Dermis blood vessel endothelial cell (primary cell): ENCODE measurements around the gene DTNBP1. TPM values are rescaled to one million over a fixed set of nuclear protein-coding genes. Genes with fewer than 3 reads are reported as not detected.
"Not testable (repeated sequence)": the region's sequence is repeated elsewhere in the genome, so short reads cannot be mapped to it uniquely, and the experiment has no call there.

Experiments
- DNase-seq: peaks from one replicate; pipeline ENCODE4 v3.0.0; 2010
- total RNA-seq: library from RNA; depleted of rRNA; stranded (reverse); fragments of >200 nt; gene quantifications from 2 replicates; pipeline ENCODE4 v1.2.3, GENCODE V29; 2014

The DTNBP1 gene
- total RNA-seq, 1 donor from 2014 or later: 13.6 TPM

DNA sequence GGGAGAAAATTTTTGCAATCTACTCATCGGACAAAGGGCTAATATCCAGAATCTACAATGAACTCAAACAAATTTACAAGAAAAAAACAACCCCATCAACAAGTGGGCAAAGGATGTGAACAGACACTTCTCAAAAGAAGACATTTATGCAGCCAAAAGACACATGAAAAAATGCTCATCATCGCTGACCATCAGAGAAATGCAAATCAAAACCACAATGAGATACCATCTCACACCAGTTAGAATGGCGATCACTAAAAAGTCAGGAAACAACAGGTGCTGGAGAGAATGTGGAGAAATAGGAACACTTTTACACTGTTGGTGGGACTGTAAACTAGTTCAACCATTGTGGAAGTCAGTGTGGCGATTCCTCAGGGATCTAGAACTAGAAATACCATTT lies 4.1 kb upstream of the DTNBP1 start:
- DNase-seq: not testable (repeated sequence)

DNA sequence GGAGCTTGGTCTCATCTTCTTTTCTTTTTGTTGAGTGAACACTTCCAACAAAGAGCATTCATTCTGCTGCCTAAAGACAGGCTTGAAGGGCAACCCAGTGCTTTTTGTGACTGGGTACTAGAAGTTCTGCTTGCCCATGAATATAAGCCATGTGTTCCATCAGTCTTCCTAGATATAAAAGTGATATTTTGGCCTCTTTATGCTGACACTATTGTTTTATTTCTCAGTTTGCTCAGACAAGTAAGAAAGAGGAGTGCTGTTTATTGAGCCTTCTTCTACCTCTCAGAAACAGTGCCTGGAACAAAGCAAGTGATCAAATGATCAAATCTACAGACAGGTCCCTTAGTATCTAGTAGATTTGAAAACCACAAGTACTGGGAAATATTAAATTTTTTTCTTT lies 2.4 kb upstream of the DTNBP1 start:
- no peak for DNase-seq

DNA sequence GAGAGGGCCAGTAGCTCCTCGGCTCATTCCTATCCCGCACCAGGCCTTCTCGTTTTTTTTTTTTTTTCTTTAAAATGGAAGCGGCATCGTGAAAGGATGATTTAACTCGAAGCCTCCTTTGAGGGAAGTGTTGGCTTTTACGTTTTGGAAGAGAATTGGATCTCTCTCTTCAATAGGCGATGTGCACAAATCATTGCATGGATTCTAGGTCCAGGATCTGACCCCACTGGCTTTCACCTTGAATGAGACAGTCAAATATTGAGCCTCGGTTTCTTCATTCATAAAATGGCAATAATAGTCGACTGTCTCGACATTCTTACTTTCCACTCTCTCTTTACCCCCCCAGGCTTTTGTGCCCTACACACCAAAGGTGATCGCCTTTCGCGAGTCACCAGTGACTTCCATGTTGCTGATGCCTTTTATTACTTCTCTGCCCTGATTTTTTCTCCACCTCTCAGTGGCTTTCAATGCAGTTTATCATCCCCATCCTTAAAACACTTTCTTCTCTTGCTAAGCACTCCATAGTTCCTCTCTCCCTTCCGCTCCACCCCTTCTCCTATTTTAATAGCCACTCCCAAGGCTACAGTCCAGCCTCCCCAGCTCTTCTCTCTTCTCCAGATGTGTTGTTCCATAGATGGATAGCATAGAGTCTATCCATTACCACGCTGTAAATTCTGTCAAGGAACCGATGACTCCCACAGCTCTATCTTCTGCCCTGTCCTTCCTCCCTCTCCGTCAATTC lies 473 bp upstream of the DTNBP1 start:
- no peak for DNase-seq

DNA sequence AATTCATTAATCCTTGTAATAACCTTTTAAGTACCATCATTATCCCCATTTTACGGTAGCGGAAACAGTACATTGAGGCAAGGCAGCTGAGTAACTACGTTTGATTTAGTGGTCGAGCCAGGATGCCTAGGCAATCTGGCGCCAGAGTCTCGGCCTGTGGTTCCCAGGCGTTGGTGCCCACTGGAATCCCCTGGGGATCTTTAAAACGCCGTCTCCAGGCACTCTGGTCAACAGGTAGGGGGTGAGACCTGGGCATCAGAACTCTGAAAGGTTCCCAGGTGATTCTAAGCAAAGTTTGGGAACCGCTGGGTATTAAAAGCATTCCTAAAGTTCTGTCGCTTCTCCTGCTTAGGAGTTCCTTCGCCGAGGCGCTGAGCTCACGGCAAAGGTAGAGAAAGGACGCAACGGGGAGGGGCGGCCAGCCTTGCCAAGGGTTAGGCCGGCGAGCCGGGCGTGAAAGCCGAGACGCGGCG lies 939 bp downstream of the DTNBP1 start:
- DNase-seq: peak; percentile 11

DNA sequence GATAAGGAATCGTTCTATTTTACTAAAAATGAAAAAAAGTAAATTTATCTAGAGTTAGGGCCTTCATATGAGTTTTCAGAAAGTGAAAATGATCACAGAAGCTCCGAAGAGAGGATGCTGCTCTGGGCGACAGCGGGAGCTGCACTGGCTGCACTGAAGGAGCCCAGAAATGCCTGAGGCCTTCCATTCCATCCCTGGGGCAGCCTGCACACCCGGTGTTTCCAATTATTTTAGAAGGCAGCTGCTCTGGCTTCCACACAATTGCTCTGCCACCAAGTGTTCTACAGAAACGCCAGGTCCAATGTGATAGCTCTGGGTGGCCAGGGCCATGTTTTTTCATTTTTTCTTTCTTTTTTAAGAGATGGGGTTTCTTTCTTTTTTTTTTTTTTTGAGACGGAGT lies 3.6 kb downstream of the DTNBP1 start:
- no peak for DNase-seq

DNA sequence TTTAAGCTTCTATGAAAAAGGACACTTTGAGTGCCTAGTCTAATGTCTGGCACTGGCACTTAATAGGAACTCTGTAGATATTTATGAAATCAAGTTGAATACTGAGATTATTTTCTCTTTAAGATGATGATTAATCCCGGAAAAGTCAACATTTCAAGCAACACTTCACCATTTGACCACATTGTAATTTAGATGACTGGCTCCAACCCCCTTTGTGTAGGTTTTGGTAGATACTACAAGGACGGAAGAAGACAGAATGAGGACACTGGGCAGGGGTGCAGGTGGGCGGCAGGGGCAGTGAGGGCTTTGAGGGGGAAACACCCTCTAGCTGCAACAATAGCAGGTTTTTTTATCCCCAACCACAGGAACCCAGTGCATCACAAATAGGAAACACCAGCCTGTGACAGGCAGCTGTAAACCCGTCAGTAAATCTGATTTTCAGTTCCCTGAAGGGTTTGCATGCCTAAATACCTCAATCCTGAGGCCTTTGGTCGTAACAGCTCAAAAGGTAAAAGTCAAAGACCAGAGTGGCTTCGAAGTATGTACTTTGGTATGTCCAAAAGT lies 4.6 kb downstream of the DTNBP1 start:
- no peak for DNase-seq

DNA sequence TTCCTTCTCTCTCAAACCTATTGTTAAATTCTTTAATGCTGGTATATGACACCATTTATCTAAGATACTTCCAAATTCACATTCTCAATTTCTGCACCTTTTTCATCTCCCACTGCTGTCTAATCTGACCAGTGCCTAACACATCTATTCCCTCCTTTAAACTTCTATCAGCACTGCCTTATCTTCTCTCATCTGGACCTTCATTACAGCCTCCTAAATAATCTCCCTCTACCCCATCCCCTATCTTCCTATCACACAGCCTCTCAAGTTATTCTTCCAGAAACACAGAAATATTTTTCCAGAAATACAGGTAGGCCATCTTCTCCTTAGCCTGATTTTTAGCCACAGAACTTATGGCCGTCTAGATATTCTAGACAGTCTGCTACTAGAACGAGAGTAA lies 5.5 kb downstream of the DTNBP1 start:
- DNase-seq: no peak

DNA sequence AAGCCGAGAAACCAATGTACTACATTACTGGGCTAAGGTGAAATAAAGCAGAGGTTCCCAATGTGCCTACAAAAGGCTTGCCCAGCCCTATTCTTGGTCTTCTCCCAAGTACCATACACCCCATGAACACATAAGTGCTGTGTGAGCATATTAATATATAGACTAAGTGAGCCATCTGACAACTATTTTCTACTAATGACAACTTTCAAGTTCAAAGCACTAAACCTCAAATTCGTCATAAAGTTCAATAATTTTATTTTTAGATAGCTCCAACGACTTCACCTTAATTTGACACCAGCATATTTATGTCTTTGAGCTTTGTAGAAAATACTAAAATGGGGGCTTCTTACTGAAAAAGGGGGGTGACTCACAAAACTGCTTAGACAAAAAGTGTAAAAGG lies 6.7 kb downstream of the DTNBP1 start:
- no peak for DNase-seq

DNA sequence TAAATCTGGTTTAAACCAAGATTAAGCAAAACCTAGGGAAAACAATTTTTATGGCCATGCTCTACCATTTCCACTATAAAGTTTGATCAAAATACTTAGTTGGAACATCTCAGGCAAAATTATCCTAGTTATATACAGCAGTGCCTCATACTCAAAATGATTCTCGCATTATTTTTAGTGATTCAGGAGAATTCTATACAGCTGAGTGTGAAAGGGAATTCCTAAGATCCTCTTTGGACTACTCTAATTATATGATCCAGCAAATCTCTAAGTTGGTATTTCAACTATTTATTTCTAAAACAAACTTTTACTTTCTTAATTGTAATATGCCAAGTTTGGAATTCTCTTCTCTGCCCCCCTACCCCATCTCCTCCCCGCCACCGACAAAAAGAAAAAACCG lies 8.6 kb downstream of the DTNBP1 start:
- DNase-seq: no peak

DNA sequence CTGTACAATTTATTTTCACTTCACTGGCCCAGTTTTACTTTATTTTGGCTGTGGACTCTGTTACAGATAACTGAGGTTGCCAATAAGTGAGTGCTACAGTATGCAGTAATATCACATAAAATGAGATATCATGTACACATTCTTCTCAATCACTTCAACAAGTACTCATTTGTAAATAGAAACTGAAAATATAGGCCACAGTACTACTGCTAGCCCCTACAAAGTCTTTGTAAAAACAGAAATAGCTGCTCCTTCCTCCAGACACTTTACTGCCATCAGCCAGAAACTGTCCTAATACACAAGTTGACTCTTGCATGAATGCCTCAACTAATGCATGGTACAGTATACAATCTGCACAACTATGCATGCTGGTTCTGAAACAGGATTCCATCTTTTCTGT lies 9.2 kb downstream of the DTNBP1 start:
- DNase-seq: no peak

DNA sequence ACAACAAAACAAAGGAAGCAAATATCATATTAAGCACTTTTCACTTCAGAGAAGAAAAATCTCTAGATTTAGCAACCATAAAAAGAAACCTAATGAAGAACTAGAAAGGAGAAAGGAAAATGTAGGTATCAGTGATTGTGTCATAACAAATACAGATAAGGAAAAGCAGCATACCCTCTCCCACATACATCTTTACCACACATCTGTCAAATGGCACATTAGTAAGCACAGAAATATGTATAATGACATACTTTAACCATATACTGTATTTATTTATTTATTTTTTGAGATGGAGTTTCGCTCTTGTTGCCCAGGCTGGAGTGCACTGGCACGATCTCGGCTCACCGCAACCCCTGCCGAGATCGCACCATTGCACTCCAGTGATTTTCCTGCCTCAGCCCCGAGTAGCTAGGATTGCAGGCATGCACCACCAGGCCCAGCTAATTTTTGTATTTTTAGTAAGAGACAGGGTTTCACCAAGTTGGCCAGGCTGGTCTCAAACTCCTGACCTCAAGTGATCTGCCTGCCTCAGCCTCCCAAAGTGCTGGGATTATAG lies 12.7 kb downstream of the DTNBP1 start:
- DNase-seq: not testable (repeated sequence)

DNA sequence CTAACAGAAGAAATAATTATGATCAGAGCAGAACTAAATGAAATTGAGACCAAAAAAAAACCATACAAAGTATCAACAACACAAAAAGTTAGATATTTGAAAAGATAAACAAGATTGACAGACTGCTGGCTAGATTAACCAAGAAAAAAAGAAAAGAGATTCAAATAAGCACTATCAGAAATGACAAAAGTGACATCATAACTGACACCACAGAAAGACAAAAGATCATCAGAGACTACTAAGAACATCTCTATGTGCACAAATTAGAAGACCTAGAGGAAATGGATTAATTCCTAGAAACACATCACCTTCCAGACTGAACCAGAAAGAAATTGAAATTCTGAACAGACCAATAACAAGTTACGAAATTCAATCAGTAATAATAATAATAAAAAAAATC lies 17.9 kb downstream of the DTNBP1 start:
- no peak for DNase-seq

DNA sequence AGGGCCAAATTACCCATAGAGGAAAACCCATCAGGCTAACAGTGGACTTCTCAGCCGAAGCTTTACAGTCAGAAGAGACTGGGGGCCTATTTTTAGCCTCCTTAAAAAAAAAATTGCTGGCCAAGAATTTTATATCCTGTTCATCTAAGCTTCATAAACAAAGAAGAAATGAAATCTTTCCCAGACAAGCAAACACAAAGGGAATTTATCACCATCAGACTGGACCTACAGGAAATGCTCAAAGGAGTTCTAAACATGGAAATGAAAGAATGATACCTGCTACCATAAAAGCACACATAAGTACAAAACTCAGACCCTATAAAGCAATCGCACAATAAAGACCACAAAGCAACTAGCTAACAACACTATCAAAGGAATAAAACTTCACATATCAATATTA lies 19.3 kb downstream of the DTNBP1 start:
- no peak for DNase-seq

DNA sequence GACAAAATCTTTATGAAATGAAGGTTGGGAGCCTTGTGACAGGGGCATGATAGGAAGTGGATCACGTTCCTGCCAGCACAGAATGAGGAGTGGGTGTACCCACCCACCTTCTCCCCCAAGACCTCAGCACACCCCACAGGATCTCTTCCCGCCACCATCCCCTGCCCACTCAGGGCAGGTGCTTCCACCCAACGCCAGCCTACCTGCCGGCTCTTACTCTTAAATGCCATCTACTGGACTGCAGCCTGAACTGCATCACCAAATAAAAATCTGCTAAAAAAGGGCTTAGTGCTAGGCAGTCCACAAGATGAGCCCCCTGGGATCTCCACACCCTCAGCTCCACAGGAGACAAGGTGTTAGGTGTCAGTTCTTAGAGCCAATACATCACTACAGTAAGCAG lies 20.6 kb downstream of the DTNBP1 start:
- DNase-seq: peak; percentile 13

DNA sequence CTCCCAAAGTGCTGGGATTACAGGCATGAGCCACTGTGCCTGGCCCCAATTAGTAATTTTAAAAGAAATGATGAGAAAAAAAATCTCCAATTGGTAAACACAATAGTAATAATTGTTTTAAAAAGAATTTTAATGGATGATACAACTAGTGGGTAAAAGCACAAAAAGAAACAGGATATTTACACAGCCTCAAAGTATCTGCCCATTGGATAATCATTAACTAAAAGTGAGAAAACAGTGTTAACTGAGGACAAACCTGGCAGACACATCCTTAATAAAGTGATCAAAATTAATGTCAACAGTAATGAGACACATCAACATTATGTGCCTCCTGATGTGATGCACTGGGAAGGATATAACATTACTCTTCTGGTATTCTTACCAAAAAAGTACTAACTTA lies 24.5 kb downstream of the DTNBP1 start:
- no peak for DNase-seq

DNA sequence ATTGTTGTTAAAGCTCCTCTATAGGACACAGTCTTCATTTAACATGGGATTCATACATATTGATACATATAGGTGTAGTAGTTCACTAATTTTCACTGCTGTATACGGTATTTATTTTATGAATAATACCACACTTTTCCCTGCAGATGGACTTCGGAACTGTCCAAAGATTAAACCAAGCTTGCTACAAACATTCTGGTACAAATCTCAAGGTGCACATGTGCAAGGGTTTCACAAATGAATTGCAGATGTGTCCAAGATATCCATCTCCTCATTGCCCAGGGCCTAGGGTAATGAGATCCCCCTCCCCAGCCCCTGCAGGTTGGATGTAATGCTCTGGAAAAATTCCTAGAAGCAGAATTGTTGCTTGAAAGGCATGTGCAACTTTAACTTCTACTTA lies 31.4 kb downstream of the DTNBP1 start:
- no peak for DNase-seq

DNA sequence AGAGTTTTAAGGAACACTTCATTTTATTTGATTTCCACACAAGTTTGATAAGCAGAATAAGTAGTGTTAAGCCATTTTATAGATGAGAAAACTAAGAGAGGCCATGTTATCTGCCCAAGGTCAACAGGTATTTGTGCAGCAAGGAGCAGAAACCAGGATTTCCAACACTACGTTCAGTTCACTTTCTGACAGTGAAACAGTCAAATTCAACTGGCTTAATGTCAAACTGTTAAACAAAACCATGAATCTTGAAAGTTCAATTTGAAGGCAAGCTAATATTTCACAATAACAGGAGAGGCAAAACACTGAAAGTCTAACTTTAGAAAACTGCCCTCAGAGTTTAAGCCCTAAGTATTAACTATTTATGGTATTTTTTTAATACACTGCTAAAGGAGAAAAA lies 32.6 kb downstream of the DTNBP1 start:
- DNase-seq: no peak

DNA sequence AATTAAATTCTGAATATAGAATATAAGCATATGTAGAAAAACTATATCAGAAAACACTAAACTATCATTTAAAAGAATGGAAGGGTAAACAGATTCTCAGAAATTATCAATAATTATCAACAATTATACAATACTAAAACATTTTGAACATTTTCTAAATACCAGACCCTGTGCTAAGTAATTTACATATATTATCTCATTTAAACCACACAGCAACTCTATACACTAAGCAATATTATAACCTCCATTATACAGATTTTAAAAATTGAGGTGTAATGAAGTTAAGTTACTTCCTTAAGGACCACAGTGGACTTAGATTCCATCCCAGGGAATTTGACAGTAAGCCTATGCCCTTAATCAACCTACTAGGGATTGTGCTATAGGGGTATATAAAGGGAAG lies 33.3 kb downstream of the DTNBP1 start:
- DNase-seq: no peak

DNA sequence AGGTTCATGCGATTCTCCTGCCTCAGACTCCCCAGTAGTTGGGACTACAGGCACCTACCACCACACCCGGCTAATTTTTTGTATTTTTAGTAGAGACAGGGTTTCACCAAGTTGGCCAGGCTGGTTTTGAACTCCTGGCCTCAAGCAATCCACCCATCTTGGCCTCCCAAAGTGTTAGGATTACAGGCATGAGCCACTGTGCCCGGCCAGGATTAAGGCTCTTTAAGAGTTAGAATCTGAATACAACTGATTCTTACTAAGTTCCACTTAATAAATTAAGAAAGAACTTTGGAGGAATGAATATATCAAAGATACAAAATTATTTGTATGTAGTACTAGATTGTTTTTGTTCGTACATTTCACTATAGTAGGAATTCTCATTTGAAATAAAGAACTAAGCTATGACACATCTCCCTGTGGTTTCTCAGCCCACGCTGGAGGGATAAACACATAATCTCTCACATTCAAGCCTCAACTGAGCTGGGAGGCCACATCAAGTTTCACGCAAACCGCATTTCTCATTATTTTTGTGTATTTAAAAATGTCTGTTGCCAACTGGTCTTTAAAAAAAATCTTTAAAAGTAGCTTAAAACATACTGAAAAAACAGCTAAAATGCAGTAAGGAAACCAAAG lies 34.2 kb downstream of the DTNBP1 start:
- no peak for DNase-seq

DNA sequence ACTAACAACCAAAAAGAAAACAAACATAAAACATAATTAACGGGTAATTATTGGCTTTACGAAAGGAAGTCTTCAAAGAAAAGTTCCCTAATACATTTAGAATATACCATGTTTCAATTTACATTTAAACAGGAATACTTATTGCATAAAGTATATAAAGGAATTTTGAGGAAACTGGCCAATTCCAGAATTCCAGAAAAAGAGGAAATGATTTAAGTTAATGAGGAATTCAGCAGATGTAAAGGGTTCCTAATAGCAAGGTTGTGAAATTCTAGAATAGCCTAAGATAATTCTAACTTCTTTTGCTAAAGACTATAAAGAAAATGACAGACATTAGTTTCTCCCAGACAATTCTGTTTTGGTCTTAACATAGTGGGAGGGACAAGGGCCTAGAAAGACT lies 35.0 kb downstream of the DTNBP1 start:
- DNase-seq: peak; percentile 27

DNA sequence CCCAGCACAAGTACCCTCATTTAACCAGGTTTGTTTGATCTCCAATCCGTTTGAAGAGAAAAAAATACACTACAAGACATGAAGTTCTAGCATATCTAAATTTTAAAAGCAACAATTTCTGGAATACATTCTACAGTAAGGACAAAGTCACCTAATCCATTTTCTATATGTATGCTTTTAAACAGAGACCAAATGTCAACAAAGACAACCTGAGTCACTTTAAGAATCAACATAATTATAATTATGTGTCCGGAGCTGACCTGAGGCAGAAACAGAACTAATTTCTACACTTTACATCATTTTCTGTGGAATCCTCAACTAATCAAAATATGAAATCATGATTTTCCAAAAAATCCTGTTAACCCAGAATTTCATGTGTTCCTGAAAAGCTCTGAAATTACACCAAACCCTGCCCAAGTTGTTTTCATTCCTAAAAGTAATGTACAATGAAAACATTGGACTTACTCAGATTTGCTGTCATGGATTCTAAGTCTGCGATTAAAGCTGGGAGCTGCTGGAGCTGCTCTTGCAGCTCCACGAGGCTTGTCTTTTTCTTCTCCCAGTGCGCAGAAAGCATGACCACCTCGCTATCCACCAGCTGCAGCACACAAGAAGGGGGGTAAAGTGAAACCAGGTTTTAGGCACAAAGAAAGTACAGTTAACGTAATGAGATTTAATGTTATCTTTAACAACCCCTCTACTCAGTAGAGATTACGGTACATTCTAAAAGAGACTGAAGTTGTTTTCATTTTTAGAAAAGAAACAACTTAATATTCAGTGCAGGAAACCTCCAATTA lies 35.8 kb downstream of the DTNBP1 start:
- no peak for DNase-seq

DNA sequence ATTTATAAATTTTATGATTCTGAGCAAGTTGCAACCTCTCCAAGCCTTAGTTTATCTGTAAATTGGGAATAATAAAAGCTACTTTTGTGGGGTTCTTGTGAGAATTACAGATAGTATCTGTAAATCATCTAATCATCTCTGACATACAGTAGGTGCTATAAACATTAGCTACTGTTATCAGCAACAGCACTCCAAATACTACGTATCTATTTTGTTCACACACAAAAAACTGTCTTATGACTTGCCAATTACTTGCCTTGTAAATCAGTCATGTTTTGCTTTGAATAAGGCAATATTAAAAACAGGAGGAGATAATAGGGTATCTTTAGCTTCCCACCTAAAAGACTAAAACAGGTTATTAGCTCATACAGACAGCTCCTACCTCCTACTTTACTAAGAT lies 36.7 kb downstream of the DTNBP1 start:
- no peak for DNase-seq
